BE2C (cell line): ENCODE results near the gene LTBP1.

Source experiments
- DNase-seq: peaks from one replicate; pipeline ENCODE4 v3.0.0-alpha.2; 2020
- H3K27me3 ChIP-seq: fragments of 250-450 bp; sonication (Bioruptor Pico); 2 replicates; pipeline ENCODE4 v1.5.1; 2020; ENCODE audit warnings: mild to moderate bottlenecking
- H3K36me3 ChIP-seq: fragments of 250-450 bp; sonication (Bioruptor Pico); 2 replicates; pipeline ENCODE4 v1.5.1; 2020; ENCODE audit warnings: mild to moderate bottlenecking
- H3K4me1 ChIP-seq: fragments of 250-450 bp; sonication (Bioruptor Pico); 2 replicates; pipeline ENCODE4 v1.5.1; 2020
- H3K4me3 ChIP-seq: 2 replicates; pipeline ENCODE4 v1.5.1; 2011; ENCODE audit warnings: low read depth, low read length
- H3K9me3 ChIP-seq: fragments of 250-450 bp; sonication (Bioruptor Pico); 2 replicates; pipeline ENCODE4 v1.5.1; 2020
- TF ChIP-seq, protein P1 (sequence below): IDR thresholded peaks from 2 replicates; pipeline ENCODE4 v1.5.1; 2012; ENCODE audit warnings: mild to moderate bottlenecking, low read depth, low read length

The LTBP1 gene

DNA sequence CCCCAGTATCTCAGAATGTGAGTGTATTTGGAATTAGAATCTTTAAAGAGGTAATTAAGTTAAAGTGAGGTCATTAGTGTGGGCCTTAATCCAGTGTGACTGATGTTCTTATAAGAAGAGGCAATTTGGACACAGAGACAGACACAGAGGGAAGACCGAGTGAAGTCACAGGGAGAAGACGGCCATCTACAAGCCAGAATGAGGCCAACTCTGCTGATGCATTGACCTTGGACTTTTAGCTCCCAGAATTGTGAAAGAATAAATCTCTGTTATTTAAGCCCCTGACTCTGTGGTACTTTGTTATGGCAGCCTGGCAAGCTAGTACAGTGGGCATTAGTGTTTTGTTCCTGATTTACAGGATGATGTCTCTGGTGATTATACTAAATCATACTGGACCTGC lies 64.6 kb downstream of the LTBP1 start:
- no peak overlapping the region for H3K4me3 ChIP-seq
- no peaks in the 10 kb centered on the region; the same call in 1 of the 2 replicates for H3K4me1 ChIP-seq
- no peak for DNase-seq
- TF ChIP-seq, protein P1, sequence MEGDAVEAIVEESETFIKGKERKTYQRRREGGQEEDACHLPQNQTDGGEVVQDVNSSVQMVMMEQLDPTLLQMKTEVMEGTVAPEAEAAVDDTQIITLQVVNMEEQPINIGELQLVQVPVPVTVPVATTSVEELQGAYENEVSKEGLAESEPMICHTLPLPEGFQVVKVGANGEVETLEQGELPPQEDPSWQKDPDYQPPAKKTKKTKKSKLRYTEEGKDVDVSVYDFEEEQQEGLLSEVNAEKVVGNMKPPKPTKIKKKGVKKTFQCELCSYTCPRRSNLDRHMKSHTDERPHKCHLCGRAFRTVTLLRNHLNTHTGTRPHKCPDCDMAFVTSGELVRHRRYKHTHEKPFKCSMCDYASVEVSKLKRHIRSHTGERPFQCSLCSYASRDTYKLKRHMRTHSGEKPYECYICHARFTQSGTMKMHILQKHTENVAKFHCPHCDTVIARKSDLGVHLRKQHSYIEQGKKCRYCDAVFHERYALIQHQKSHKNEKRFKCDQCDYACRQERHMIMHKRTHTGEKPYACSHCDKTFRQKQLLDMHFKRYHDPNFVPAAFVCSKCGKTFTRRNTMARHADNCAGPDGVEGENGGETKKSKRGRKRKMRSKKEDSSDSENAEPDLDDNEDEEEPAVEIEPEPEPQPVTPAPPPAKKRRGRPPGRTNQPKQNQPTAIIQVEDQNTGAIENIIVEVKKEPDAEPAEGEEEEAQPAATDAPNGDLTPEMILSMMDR, result no peak
- H3K9me3 ChIP-seq, result no peaks in the 10 kb centered on the region
- no peaks in the 10 kb centered on the region for H3K27me3 ChIP-seq
- H3K36me3 ChIP-seq, result no peaks in the 10 kb centered on the region

DNA sequence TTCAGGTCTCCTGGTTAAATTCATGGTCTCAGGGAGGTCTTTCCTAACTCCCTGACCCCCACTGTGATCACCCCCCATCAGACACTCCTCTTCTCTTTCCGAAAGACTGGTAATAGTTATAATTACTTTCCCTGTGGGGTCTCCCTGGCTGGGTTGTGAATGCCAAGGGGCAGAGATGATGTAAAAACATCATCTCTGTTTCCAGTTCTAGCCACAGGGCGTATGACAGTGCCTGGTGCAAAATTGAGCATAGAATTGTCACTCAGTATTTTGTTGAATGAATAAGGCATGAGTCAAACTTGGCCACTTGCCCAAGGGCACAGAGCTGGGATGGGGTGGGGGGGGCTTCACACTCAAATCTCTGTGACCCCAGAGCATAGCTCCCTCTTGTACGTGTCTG lies 65.2 kb downstream of the LTBP1 start:
- no peaks in the 10 kb centered on the region for H3K36me3 ChIP-seq
- no peaks in the 10 kb centered on the region for H3K9me3 ChIP-seq
- DNase-seq, result no peak
- TF ChIP-seq, protein P1, result no peak
- H3K27me3 ChIP-seq, result no peaks in the 10 kb centered on the region
- H3K4me1 ChIP-seq, result no peaks in the 10 kb centered on the region; the same call in 1 of the 2 replicates
- H3K4me3 ChIP-seq, result no peak overlapping the region

DNA sequence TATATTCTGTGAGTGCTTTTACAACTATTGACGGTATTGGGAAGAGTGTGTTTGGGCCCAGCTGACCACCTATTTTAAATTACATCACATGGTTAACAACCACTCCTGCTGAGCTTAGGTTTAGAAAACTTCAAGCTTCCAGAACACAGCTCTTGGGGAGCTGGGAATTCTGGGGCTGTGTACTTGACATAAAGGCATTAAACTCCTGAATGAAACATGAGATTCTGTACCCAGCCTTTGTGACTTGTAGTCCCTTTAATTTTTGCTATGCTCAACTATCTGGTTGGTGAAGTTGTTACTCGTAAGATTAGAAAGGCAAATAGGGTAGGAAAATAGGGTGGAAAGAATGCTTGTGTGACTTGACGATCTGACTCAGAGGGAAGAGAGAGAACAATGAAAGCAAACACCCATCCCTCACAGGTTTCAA lies 66.9 kb downstream of the LTBP1 start:
- Histone ChIP-seq H3K36me3 (no peaks in the 10 kb centered on the region), H3K4me1 (no peaks in the 10 kb centered on the region; the same call in 1 of the 2 replicates), H3K4me3 (no peak overlapping the region), H3K9me3 (no peaks in the 10 kb centered on the region), H3K27me3 (no peaks in the 10 kb centered on the region)
- TF ChIP-seq, protein P1, result no peak
- no peak for DNase-seq

GRCh38 chr2:33014268-33014667 lies 67.5 kb downstream of the LTBP1 start:
- Histone ChIP-seq H3K4me3 (no peak overlapping the region), H3K36me3 (no peaks in the 10 kb centered on the region), H3K4me1 (no peaks in the 10 kb centered on the region; the same call in 1 of the 2 replicates), H3K27me3 (no peaks in the 10 kb centered on the region), H3K9me3 (no peaks in the 10 kb centered on the region)
- TF ChIP-seq, protein P1, result no peak
- DNase-seq, result no peak

- TF ChIP-seq, protein P1, result no peak
- no peak for DNase-seq
- no peaks in the 10 kb centered on the region for H3K9me3 ChIP-seq
- no peaks in the 10 kb centered on the region for H3K27me3 ChIP-seq
- no peaks in the 10 kb centered on the region; the same call in 1 of the 2 replicates for H3K4me1 ChIP-seq
- no peak overlapping the region for H3K4me3 ChIP-seq
- no peaks in the 10 kb centered on the region for H3K36me3 ChIP-seq
These were observed 68.8 kb downstream of the LTBP1 start for GRCh38 chr2:33015421-33016142.

GRCh38 chr2:33018271-33018670 lies 71.5 kb downstream of the LTBP1 start:
- Histone ChIP-seq H3K27me3 (no peaks in the 10 kb centered on the region), H3K36me3 (no peaks in the 10 kb centered on the region), H3K4me3 (no peak overlapping the region), H3K9me3 (no peaks in the 10 kb centered on the region), H3K4me1 (no peaks in the 10 kb centered on the region; the same call in 1 of the 2 replicates)
- TF ChIP-seq, protein P1, result no peak
- no peak for DNase-seq
